Measurements from ENCODE around the gene ZNF93. TPM values are rescaled to one million over a fixed set of nuclear protein-coding genes. Genes with fewer than 3 reads are reported as not detected.

The ZNF93 gene
- total and polyA plus RNA-seq, 2 of the 8 experiments (the other 6 are each of a cell fraction or from before 2014, with no cell fraction given) = 40.8 to 61.8 TPM

DNA sequence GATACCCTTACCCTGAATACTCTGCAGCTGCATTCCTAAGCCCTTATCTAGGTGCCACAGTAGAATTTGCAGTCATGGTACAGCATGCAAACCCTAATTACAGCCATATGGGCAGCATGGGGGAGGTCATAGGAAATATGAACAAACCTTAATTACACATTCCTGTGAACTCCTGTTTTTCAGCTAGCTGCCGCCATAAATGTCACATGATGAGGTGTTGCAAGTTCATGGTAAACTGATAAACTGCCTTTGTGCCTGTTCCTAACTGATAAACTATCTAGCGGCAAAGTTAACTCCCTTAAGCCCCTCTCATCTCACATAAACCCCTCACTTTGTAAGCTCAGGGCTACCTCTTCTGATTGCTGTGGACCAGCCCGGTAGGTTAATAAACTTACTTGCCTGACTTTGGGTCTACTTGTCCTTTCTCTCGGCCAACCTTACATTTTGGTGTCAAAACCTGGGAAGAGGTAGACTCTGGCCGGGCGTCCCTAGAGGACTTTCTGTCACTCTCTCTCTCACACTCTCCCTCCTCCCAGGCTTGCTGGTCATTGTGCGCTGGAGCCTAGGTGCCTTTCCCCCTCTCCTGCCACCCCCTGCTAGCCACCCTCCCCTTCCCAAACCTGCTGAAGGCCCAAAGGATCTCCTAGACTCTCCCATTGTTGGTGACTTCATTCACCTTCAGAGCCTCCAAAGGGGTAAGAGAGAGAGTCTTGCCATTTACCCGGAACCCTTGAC is 43.3 kb downstream of the ZNF93 start:
- Histone ChIP-seq H3K4me1 (replicated peaks in 1 of 4; ENCODE audit: control insufficient read depth in 3 of 4, insufficient read depth in 4 of 4, low read length in 3 of 4) (no peaks in the 10 kb centered on the region), H2BK15ac (ENCODE audit: low read length) (no peak overlapping the region), H2BK20ac (ENCODE audit: low read length) (no peak overlapping the region), H3K27ac (ENCODE audit: low read depth, low read length) (no peak overlapping the region), H3K4me2 (ENCODE audit: insufficient read depth in 1 of 2, low read depth in 2 of 2, low read length in 2 of 2) (no peak overlapping the region), H3K18ac (ENCODE audit: extremely low read depth, low read length) (no peak overlapping the region), H3K56ac (replicated peaks; ENCODE audit: insufficient read length, low read depth, low read length) (no peak overlapping the region), H4K20me1 (replicated peaks in 1 of 2; ENCODE audit: control insufficient read depth in 1 of 2, insufficient read depth in 2 of 2, low read length in 2 of 2) (no peaks in the 10 kb centered on the region), H4K91ac (replicated peaks; ENCODE audit: insufficient read length, low read length) (no peak overlapping the region), H2BK120ac (replicated peaks; ENCODE audit: low read depth, low read length) (no peak overlapping the region), H3K23ac (ENCODE audit: insufficient read length) (no peak overlapping the region), H4K8ac (ENCODE audit: extremely low read depth, insufficient read depth, low read length) (no peak overlapping the region), H2AK5ac (ENCODE audit: low read depth, low read length) (no peak overlapping the region), H3K23me2 (ENCODE audit: low read depth, low read length) (peaks cover 4% of the 10 kb centered on the region; the same call in 1 of the 2 replicates), H4K5ac (ENCODE audit: insufficient read length, low read depth, low read length) (no peak overlapping the region), H3K14ac (ENCODE audit: insufficient read length) (no peak overlapping the region), H3K79me1 (ENCODE audit: low read depth, low read length) (no peaks in the 10 kb centered on the region), H3K79me2 (ENCODE audit: control insufficient read depth in 1 of 2, insufficient read depth in 2 of 2, low read length in 2 of 2) (no peaks in the 10 kb centered on the region), H3K36me3 (ENCODE audit: control insufficient read depth in 2 of 4, insufficient read depth in 4 of 4, low read length in 3 of 4) (no peaks in the 10 kb centered on the region), H3K9ac (replicated peaks in 1 of 4; ENCODE audit: extremely low read depth in 1 of 4, low read depth in 3 of 4, low read length in 3 of 4) (no peak overlapping the region), H2AFZ (ENCODE audit: low read length) (no peak overlapping the region), H3K27me3 (replicated peaks in 1 of 4; ENCODE audit: control insufficient read depth in 3 of 4, extremely low read depth in 1 of 4, insufficient read depth in 3 of 4, low read length in 3 of 4) (no peaks in the 10 kb centered on the region), H2BK12ac (ENCODE audit: low read depth, low read length) (no peak overlapping the region), H3K4ac (replicated peaks; ENCODE audit: insufficient read length, low read depth, low read length) (no peak overlapping the region), H2BK5ac (ENCODE audit: low read depth, low read length) (no peak overlapping the region), H3K9me3 (ENCODE audit: insufficient read depth in 2 of 2, low read depth in 1 of 2, low read length in 1 of 2) (peaks cover 3 to 8% of the 10 kb centered on the region in 2 experiments; a peak in 2 of 4 replicates), H3K4me3 (ENCODE audit: extremely low read depth in 1 of 4, insufficient read depth in 2 of 4, low read depth in 3 of 4, low read length in 4 of 4) (no peak overlapping the region)
- no peak for FAIRE-seq
- 86% methylated on average over 8 of the region's 8 CpGs; no CpG with 5 or more reads in 1 of the 2 experiments for WGBS, 2 experiments (ENCODE audit: extremely low coverage in 1 of 2, insufficient coverage in 1 of 2, insufficient read length in 1 of 2, insufficient replicate concordance in 2 of 2, low coverage in 1 of 2, low lambda C conversion rate in 2 of 2, missing lambda C conversion rate in 1 of 2)
- ChIA-PET POLR2A (ENCODE audit: partially characterized antibody) (interaction anchor here (0.6 to 1.1 kb wide), 2 partner anchors 13 to 123 kb away, joined by 3 read pairs; no protein-coding TSS in a partner anchor), CTCF (ENCODE audit: partially characterized antibody) (interaction anchor here (1.3 to 2.1 kb wide), 2 partner anchors 15 to 54 kb away, joined by 4 to 5 read pairs; no protein-coding TSS in a partner anchor)
- DNase-seq (ENCODE audit: low read depth in 1 of 2, low spot score in 2 of 2) = no peak
- no peak for TF ChIP-seq EP300 (IDR thresholded peaks at IDR 0.05; ENCODE audit: borderline replicate concordance in 1 of 2, low read depth in 2 of 2, low read length in 2 of 2)

Data from H1 (cell line).